Measurements from ENCODE around the gene DCP1B.

Gene DCP1B

DNA sequence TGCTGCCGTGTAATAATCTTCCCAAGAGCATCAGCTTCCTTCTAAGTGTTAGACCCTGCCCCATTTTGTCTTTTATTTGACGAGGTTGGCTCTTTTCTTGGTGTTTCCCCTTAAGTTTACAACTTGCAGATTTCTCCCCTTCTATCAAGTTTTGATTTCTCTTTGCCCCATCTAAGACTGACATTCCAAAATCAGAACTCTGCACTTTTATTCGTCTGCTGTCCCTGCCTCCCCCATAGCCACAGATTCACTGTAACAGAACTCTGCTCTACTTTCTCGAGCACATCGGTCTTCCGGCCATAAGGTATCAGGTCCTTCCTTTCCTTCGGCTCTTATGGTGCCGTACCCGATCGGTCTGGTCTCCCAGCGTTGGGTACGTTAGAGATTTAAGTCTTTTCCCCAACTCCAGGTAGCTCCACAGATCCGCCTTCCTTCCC lies 563 bp downstream of the DCP1B start:
- DNase-seq = no peak
- Histone ChIP-seq H3K4me1 (ENCODE audit: control insufficient read depth, insufficient read depth, low read depth, low read length) (peaks cover 1% of the 10 kb centered on the region), H3K4me3 (ENCODE audit: insufficient read depth in 1 of 2, low read depth in 1 of 2, low read length in 2 of 2) (peak overlapping the region; percentile 89 to 99), H4K91ac (ENCODE audit: low read length) (peak overlapping the region; percentile 100), H3K9me3 (ENCODE audit: control insufficient read depth, low read length) (no peaks in the 10 kb centered on the region), H3K27ac (ENCODE audit: low read length, poor library complexity, severe bottlenecking) (peak overlapping the region; percentile 95), H3K14ac (ENCODE audit: low read length in 2 of 2) (peak overlapping the region in 1 of 2 experiments; percentile 100), H2BK15ac (ENCODE audit: low read depth, poor library complexity, severe bottlenecking) (peak overlapping the region; percentile 8), H2BK5ac (ENCODE audit: low read depth, low read length, poor library complexity, severe bottlenecking) (peak overlapping the region; percentile 69), H3K4me2 (ENCODE audit: low read length, poor library complexity, severe bottlenecking) (peak overlapping the region; percentile 83), H3K4ac (ENCODE audit: low read depth in 1 of 2, low read length in 2 of 2) (peak overlapping the region in 1 of 2 experiments; percentile 100), H2BK120ac (ENCODE audit: low read depth, low read length) (no peak overlapping the region), H3K79me1 (replicated peaks; ENCODE audit: low read length, poor library complexity, severe bottlenecking) (peaks cover 9% of the 10 kb centered on the region), H4K8ac (ENCODE audit: low read length) (peak overlapping the region; percentile 99), H3K9ac (ENCODE audit: low read length) (peak overlapping the region; percentile 97), H3K27me3 (ENCODE audit: control insufficient read depth in 1 of 2, insufficient read depth in 1 of 2, low read length in 2 of 2) (no peaks in the 10 kb centered on the region), H2BK12ac (ENCODE audit: low read length in 2 of 2) (peak overlapping the region in 1 of 2 experiments; percentile 95), H3K23ac (ENCODE audit: low read length in 2 of 2) (no peak overlapping the region), H3K18ac (ENCODE audit: low read depth in 1 of 2, low read length in 2 of 2) (peak overlapping the region; percentile 56 to 100), H2AK5ac (ENCODE audit: low read length, severe bottlenecking) (no peak overlapping the region), H3K36me3 (ENCODE audit: control insufficient read depth in 1 of 2, insufficient read depth in 2 of 2, low read depth in 1 of 2, low read length in 2 of 2) (peaks cover 0 to 4% of the 10 kb centered on the region in 2 experiments), H2AFZ (ENCODE audit: low read depth, low read length) (no peak overlapping the region)
- WGBS = under 1% methylated on average over 13 of the region's 13 CpGs

DNA sequence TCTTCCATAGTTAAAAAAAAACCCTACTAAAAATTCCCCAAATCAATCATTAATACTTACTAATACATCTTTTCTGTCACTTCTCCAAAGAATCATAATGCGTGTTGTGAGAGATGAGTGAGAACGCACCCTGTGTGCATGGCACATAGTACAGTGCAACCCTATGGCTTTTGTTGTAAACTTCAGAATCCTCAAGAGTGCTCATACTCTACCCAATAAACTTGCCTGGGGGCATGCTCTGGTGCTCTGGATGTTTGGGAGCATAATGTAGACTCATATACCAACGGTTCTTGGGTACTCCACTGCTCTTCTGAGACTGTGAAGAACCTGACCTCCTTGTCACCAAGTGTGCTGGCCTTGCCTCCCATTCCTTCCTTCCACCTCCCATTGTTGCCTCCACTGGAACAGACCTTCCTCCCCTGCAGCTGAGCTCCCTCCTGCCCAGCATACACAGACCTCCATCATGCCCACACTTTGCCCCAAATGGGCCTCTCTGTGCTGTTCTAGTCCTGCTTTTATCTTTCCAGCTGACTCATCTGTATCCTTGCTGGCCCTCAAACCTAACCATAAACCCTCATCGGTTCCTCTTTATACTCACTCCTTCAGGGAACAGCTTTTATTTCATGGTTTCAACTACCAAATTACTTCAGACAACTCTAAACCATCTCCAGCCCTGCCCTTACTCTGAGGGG lies 8.9 kb downstream of the DCP1B start:
- Histone ChIP-seq H3K4me2 (ENCODE audit: low read length, poor library complexity, severe bottlenecking) (no peak overlapping the region), H3K79me1 (replicated peaks; ENCODE audit: low read length, poor library complexity, severe bottlenecking) (peaks cover 23% of the 10 kb centered on the region), H4K91ac (ENCODE audit: low read length) (peak overlapping the region; percentile 57), H3K27me3 (ENCODE audit: control insufficient read depth in 1 of 2, insufficient read depth in 1 of 2, low read length in 2 of 2) (no peaks in the 10 kb centered on the region), H3K36me3 (ENCODE audit: control insufficient read depth in 1 of 2, insufficient read depth in 2 of 2, low read depth in 1 of 2, low read length in 2 of 2) (peaks cover 8 to 58% of the 10 kb centered on the region in 2 experiments), H3K4me3 (ENCODE audit: insufficient read depth in 1 of 2, low read depth in 1 of 2, low read length in 2 of 2) (no peak overlapping the region), H3K4me1 (ENCODE audit: control insufficient read depth, insufficient read depth, low read depth, low read length) (peaks cover 1% of the 10 kb centered on the region), H2BK15ac (ENCODE audit: low read depth, poor library complexity, severe bottlenecking) (no peak overlapping the region), H3K18ac (ENCODE audit: low read depth in 1 of 2, low read length in 2 of 2) (peak overlapping the region; percentile 52 to 82), H2AK5ac (ENCODE audit: low read length, severe bottlenecking) (no peak overlapping the region), H4K8ac (ENCODE audit: low read length) (peak overlapping the region; percentile 52), H3K9me3 (ENCODE audit: control insufficient read depth, low read length) (no peaks in the 10 kb centered on the region), H3K9ac (ENCODE audit: low read length) (no peak overlapping the region), H2BK120ac (ENCODE audit: low read depth, low read length) (no peak overlapping the region), H2BK12ac (ENCODE audit: low read length in 2 of 2) (peak overlapping the region; percentile 69 to 93), H3K4ac (ENCODE audit: low read depth in 1 of 2, low read length in 2 of 2) (peak overlapping the region; percentile 6 to 75), H3K14ac (ENCODE audit: low read length in 2 of 2) (peak overlapping the region in 1 of 2 experiments; percentile 92), H2BK5ac (ENCODE audit: low read depth, low read length, poor library complexity, severe bottlenecking) (no peak overlapping the region), H3K27ac (ENCODE audit: low read length, poor library complexity, severe bottlenecking) (no peak overlapping the region), H3K23ac (ENCODE audit: low read length in 2 of 2) (no peak overlapping the region), H2AFZ (ENCODE audit: low read depth, low read length) (no peak overlapping the region)
- no peak for DNase-seq
- 85% methylated on average over 4 of the region's 4 CpGs for WGBS

DNA sequence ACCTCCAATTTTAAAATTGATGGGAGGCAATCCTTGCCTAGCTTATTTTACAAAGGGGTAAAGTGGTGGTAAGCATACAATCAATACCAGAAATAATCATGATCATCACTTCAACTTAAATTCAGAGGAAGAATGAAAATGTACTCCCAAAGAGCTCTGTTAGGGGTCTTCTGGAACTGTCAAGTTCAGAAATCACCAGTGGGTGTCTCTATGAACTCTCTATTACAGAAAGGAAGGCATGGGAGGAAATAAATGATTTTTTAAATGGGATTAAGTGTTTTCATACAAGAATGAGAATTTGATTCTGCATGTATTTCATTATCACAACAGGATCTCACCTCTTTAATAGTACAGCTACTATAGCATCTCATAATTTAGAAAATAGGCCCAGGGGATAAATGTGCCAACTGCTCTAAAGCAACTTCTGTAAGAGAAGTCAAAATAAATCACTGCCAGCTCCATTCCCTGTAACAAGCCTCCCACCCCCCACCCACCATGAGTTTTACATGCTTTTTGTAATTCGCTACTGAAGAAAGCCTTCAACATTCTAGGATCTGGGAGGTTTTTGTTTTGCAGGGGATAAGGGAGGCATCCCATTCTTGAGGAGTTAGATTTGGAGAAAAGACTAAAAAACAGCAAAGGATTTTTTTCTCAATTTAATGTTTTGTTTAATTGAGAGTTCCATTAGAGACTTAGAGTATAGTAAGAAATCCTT lies 9.7 kb downstream of the DCP1B start:
- no CpG with 5 or more reads among the region's 1 CpG for WGBS

DNA sequence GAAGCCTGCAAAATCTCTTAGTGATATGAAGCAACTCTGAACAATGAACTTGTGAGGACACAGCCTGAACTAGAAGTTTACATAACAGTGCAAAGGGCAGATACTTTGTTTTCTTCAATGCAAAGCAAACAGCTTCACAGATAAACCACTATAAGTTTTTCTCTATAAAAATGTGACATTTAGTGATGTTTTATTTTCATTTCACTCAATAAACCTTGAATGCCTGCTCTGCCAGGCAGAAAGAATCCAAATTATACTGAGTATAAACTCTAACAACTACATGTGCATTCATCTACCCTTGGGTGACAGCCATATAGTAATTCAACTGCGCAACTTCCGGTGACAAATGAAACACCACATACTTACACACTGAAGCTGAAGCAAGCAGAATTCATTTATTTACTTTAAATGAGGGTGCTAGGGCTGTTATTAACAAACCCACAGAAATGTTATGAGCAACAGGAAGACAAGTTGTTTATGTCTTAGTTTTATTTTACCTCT lies 10.3 kb downstream of the DCP1B start:
- DNase-seq = peak; percentile 95
- Histone ChIP-seq H3K79me1 (replicated peaks; ENCODE audit: low read length, poor library complexity, severe bottlenecking) (peaks cover 30% of the 10 kb centered on the region), H3K9ac (ENCODE audit: low read length) (peak overlapping the region; percentile 26), H4K91ac (ENCODE audit: low read length) (no peak overlapping the region), H3K4ac (ENCODE audit: low read depth in 1 of 2, low read length in 2 of 2) (no peak overlapping the region), H3K4me3 (ENCODE audit: insufficient read depth in 1 of 2, low read depth in 1 of 2, low read length in 2 of 2) (no peak overlapping the region), H2BK120ac (ENCODE audit: low read depth, low read length) (no peak overlapping the region), H3K36me3 (ENCODE audit: control insufficient read depth in 1 of 2, insufficient read depth in 2 of 2, low read depth in 1 of 2, low read length in 2 of 2) (peaks cover 14 to 68% of the 10 kb centered on the region in 2 experiments), H3K18ac (ENCODE audit: low read depth in 1 of 2, low read length in 2 of 2) (no peak overlapping the region), H3K27ac (ENCODE audit: low read length, poor library complexity, severe bottlenecking) (no peak overlapping the region), H2AFZ (ENCODE audit: low read depth, low read length) (no peak overlapping the region), H3K4me2 (ENCODE audit: low read length, poor library complexity, severe bottlenecking) (no peak overlapping the region), H3K14ac (ENCODE audit: low read length in 2 of 2) (no peak overlapping the region), H4K8ac (ENCODE audit: low read length) (no peak overlapping the region), H3K23ac (ENCODE audit: low read length in 2 of 2) (no peak overlapping the region), H2BK5ac (ENCODE audit: low read depth, low read length, poor library complexity, severe bottlenecking) (no peak overlapping the region), H3K27me3 (ENCODE audit: control insufficient read depth in 1 of 2, insufficient read depth in 1 of 2, low read length in 2 of 2) (no peaks in the 10 kb centered on the region), H2BK12ac (ENCODE audit: low read length in 2 of 2) (no peak overlapping the region), H2AK5ac (ENCODE audit: low read length, severe bottlenecking) (no peak overlapping the region), H2BK15ac (ENCODE audit: low read depth, poor library complexity, severe bottlenecking) (no peak overlapping the region), H3K4me1 (ENCODE audit: control insufficient read depth, insufficient read depth, low read depth, low read length) (peaks cover 1% of the 10 kb centered on the region), H3K9me3 (ENCODE audit: control insufficient read depth, low read length) (peaks cover 5% of the 10 kb centered on the region)
- WGBS = 0% methylated on average over 1 of the region's 2 CpGs

More for the DNA sequence above, 9.7 kb downstream of the DCP1B start:
- no peak overlapping the region for H2AK5ac ChIP-seq (ENCODE audit: low read length, severe bottlenecking)
- no peak for DNase-seq
- no peak overlapping the region for H2BK5ac ChIP-seq (ENCODE audit: low read depth, low read length, poor library complexity, severe bottlenecking)
- H3K9me3 ChIP-seq (ENCODE audit: control insufficient read depth, low read length) = peaks cover 4% of the 10 kb centered on the region
- peaks cover 1% of the 10 kb centered on the region for H3K4me1 ChIP-seq (ENCODE audit: control insufficient read depth, insufficient read depth, low read depth, low read length)
- H2BK12ac ChIP-seq (ENCODE audit: low read length in 2 of 2) = peak overlapping the region in 1 of 2 experiments; percentile 78
- H3K27ac ChIP-seq (ENCODE audit: low read length, poor library complexity, severe bottlenecking) = no peak overlapping the region
- H2BK15ac ChIP-seq (ENCODE audit: low read depth, poor library complexity, severe bottlenecking) = no peak overlapping the region
- H3K4ac ChIP-seq (ENCODE audit: low read depth in 1 of 2, low read length in 2 of 2) = no peak overlapping the region
- no peak overlapping the region for H2BK120ac ChIP-seq (ENCODE audit: low read depth, low read length)
- H3K23ac ChIP-seq (ENCODE audit: low read length in 2 of 2) = no peak overlapping the region
- no peak overlapping the region for H2AFZ ChIP-seq (ENCODE audit: low read depth, low read length)
- H4K91ac ChIP-seq (ENCODE audit: low read length) = no peak overlapping the region
- H4K8ac ChIP-seq (ENCODE audit: low read length) = no peak overlapping the region
- H3K36me3 ChIP-seq (ENCODE audit: control insufficient read depth in 1 of 2, insufficient read depth in 2 of 2, low read depth in 1 of 2, low read length in 2 of 2) = peaks cover 8 to 62% of the 10 kb centered on the region in 2 experiments
- H3K9ac ChIP-seq (ENCODE audit: low read length) = peak overlapping the region; percentile 26
- no peak overlapping the region for H3K4me3 ChIP-seq (ENCODE audit: insufficient read depth in 1 of 2, low read depth in 1 of 2, low read length in 2 of 2)
- H3K4me2 ChIP-seq (ENCODE audit: low read length, poor library complexity, severe bottlenecking) = no peak overlapping the region
- H3K27me3 ChIP-seq (ENCODE audit: control insufficient read depth in 1 of 2, insufficient read depth in 1 of 2, low read length in 2 of 2) = no peaks in the 10 kb centered on the region
- peaks cover 25% of the 10 kb centered on the region for H3K79me1 ChIP-seq (replicated peaks; ENCODE audit: low read length, poor library complexity, severe bottlenecking)
- H3K18ac ChIP-seq (ENCODE audit: low read depth in 1 of 2, low read length in 2 of 2) = no peak overlapping the region
- no peak overlapping the region for H3K14ac ChIP-seq (ENCODE audit: low read length in 2 of 2)

All from mesenchymal stem cell (in vitro differentiated cells and primary cell).